Fibroblast of skin of left quadriceps (primary cell): ENCODE results near the gene CRHR2.
A peak's percentile ranks its signal among the peaks of the same experiment; 100 is the strongest.

ENCODE experiments used
- DNase-seq, 2 experiments: peaks; one replicate each; pipeline ENCODE4 v3.0.0-alpha.2; 2013; ENCODE audit warnings: low read depth in 2 of 2

Gene CRHR2

GRCh38 chr7:30679664-30680063 lies 2.6 kb downstream of the CRHR2 start:
- no peak for DNase-seq

GRCh38 chr7:30678805-30679204 lies 3.5 kb downstream of the CRHR2 start:
- DNase-seq: no peak

GRCh38 chr7:30674876-30675275 lies 7.4 kb downstream of the CRHR2 start:
- no peak for DNase-seq

GRCh38 chr7:30674420-30674819 lies 7.8 kb downstream of the CRHR2 start:
- DNase-seq: no peak

GRCh38 chr7:30671793-30672465 lies 10.3 kb downstream of the CRHR2 start:
- peak; percentile 37 to 44 for DNase-seq

- no peak for DNase-seq
Measured at GRCh38 chr7:30668102-30668501, 14.2 kb downstream of the CRHR2 start.

- DNase-seq: no peak
Measured at GRCh38 chr7:30667172-30667571, 15.1 kb downstream of the CRHR2 start.

GRCh38 chr7:30665449-30665848 lies 16.8 kb downstream of the CRHR2 start:
- DNase-seq: no peak

GRCh38 chr7:30665043-30665442 lies 17.2 kb downstream of the CRHR2 start:
- DNase-seq: no peak

GRCh38 chr7:30664184-30664885 lies 17.9 kb downstream of the CRHR2 start:
- DNase-seq: no peak

- no peak for DNase-seq
Measured at GRCh38 chr7:30663414-30663813, 18.8 kb downstream of the CRHR2 start.

GRCh38 chr7:30662431-30662939 lies 19.8 kb downstream of the CRHR2 start:
- DNase-seq: no peak

GRCh38 chr7:30661926-30662325 lies 20.3 kb downstream of the CRHR2 start:
- no peak for DNase-seq

- DNase-seq: no peak
Measured at GRCh38 chr7:30660331-30661255, 21.7 kb downstream of the CRHR2 start.

- no peak for DNase-seq
Measured at GRCh38 chr7:30659312-30659711, 22.9 kb downstream of the CRHR2 start.

GRCh38 chr7:30658479-30659074 lies 23.7 kb downstream of the CRHR2 start:
- no peak for DNase-seq

GRCh38 chr7:30657131-30657530 lies 25.1 kb downstream of the CRHR2 start:
- no peak for DNase-seq

- no peak for DNase-seq
Measured at GRCh38 chr7:30656006-30656957, 26.0 kb downstream of the CRHR2 start.

- no peak for DNase-seq
Measured at GRCh38 chr7:30655096-30655970, 26.9 kb downstream of the CRHR2 start.
